K562 (cell line): ENCODE results near the gene BRAF. TPM values are rescaled to one million over a fixed set of nuclear protein-coding genes. Genes with fewer than 3 reads are reported as not detected.

Experiments
- CBX3 ChIP-seq, 2 experiments: IDR thresholded peaks; 1 replicate in 1 of 2; 2 replicates in 1 of 2; pipeline ENCODE4 v1.6.1; 2012; ENCODE audit warnings: inconsistent platforms in 2 of 2, low read length in 2 of 2, borderline replicate concordance in 1 of 2, control low read depth in 1 of 2
- CHD4 ChIP-seq: fragments of 200-600 bp; sonication (generic); IDR thresholded peaks from 3 replicates; pipeline ENCODE4 v1.6.1; 2012; ENCODE audit warnings: low read depth, mild to moderate bottlenecking, mixed read lengths, low read length, inconsistent platforms; ENCODE audit not compliant: insufficient read depth, insufficient replicate concordance, poor library complexity, severe bottlenecking
- CTCFL ChIP-seq: IDR thresholded peaks from 2 replicates; pipeline ENCODE4 v1.6.1; 2011; ENCODE audit warnings: borderline replicate concordance, low read depth, mild to moderate bottlenecking, moderate library complexity, low read length; ENCODE audit not compliant: insufficient read depth, poor library complexity, severe bottlenecking
- E2F3 ChIP-seq: fragments of 250-450 bp; sonication (Bioruptor Pico); IDR thresholded peaks from 2 replicates; pipeline ENCODE4 v1.4.0; 2020; ENCODE audit warnings: mild to moderate bottlenecking
- EHMT2 ChIP-seq: fragments of 450-650 bp; IDR thresholded peaks from 2 replicates; pipeline ENCODE4 v1.6.1; 2018; ENCODE audit warnings: antibody characterized with exemption
- GATA2 ChIP-seq: sonication (generic); formaldehyde crosslinking; IDR thresholded peaks from 2 replicates; pipeline ENCODE4 v1.4.0; 2020; ENCODE audit warnings: mild to moderate bottlenecking, missing genetic modification reagents
- HES1 ChIP-seq: fragments of 450-650 bp; IDR thresholded peaks from 2 replicates; pipeline ENCODE4 v1.6.1; 2016; ENCODE audit warnings: low read depth, mild to moderate bottlenecking, moderate library complexity
- KHSRP ChIP-seq: fragments of 450-650 bp; IDR thresholded peaks from 2 replicates; pipeline ENCODE4 v1.6.1; 2017
- POLR2AphosphoS2 ChIP-seq: IDR thresholded peaks from 2 replicates; pipeline ENCODE4 v1.6.1; 2012; ENCODE audit warnings: low read length, improper control_type of control experiment
- RERE ChIP-seq: sonication (generic); formaldehyde crosslinking; IDR thresholded peaks from 2 replicates; pipeline ENCODE4 v1.8.0; 2023; ENCODE audit warnings: missing genetic modification reagents, mild to moderate bottlenecking, borderline replicate concordance
- SLC30A9 ChIP-seq: fragments of 250-450 bp; sonication (Bioruptor Pico); IDR thresholded peaks from 2 replicates; pipeline ENCODE4 v1.8.0; 2022; ENCODE audit warnings: mild to moderate bottlenecking, moderate library complexity
- TFE3 ChIP-seq: fragments of 450-650 bp; formaldehyde crosslinking; IDR thresholded peaks from 2 replicates; pipeline ENCODE4 v1.4.0; 2020; ENCODE audit warnings: mild to moderate bottlenecking, mixed read lengths
- WHSC1 ChIP-seq: IDR thresholded peaks from one replicate; pipeline ENCODE4 v1.6.1; 2012; ENCODE audit warnings: low read length, control low read depth, inconsistent platforms
- YY1 ChIP-seq, 3 experiments: IDR thresholded peaks; 2 replicates each; pipeline ENCODE4 v1.6.1; 2011; ENCODE audit warnings: low read length in 2 of 3, mild to moderate bottlenecking in 2 of 3, moderate library complexity in 2 of 3, borderline replicate concordance in 1 of 3, control low read depth in 1 of 3, low read depth in 1 of 3; ENCODE audit not compliant: insufficient read depth in 3 of 3, insufficient replicate concordance in 2 of 3, control insufficient read depth in 1 of 3, insufficient read length in 1 of 3; ENCODE audit errors: extremely low read depth in 1 of 3
- ZBTB17 ChIP-seq: fragments of 450-650 bp; formaldehyde crosslinking; IDR thresholded peaks from 2 replicates; pipeline ENCODE4 v1.4.0; 2020; ENCODE audit warnings: mild to moderate bottlenecking
- ZNF668 ChIP-seq: fragments of 250-450 bp; sonication (Bioruptor Pico); IDR thresholded peaks from 2 replicates; pipeline ENCODE4 v1.8.0; 2022; ENCODE audit warnings: mild to moderate bottlenecking, inconsistent platforms
- polyA plus RNA-seq, 8 experiments: library from polyadenylated mRNA; depleted of rRNA in 4 of 8; stranded (reverse) in 5 of 8; unstranded in 3 of 8; fragments of >200 nt; fragmentation: Nextera tagmentation in 2 of 8; fragmentation: Illumina TruSeq in 1 of 8; extraction: Ambion mirVana in 2 of 8; extraction: Trizol in 1 of 8; gene quantifications; 2 replicates each; pipeline versions ENCODE4 v1.2.1 to v1.2.3, GENCODE V29; 2011 to 2014; ENCODE audit warnings: inconsistent platforms in 1 of 8, missing spikeins in 1 of 8
- total RNA-seq, 7 experiments: library from RNA; depleted of rRNA in 6 of 7; stranded (reverse); fragments of >200 nt in 6 of 7; fragmentation: Illumina TruSeq in 2 of 7; extraction: Trizol in 2 of 7; gene quantifications; 2 replicates each; pipeline versions ENCODE4 v1.2.1 to v1.2.3, GENCODE V29; 2011 to 2021; ENCODE audit warnings: low replicate concordance in 1 of 7

Gene BRAF
- total and polyA plus RNA-seq, 9 of the 15 experiments (the other 6 are each of a cell fraction or from before 2014, with no cell fraction given), result 3.6 to 38.3 (median 21.9) TPM

- TF ChIP-seq TFE3 (peak; percentile 18; the same call in 1 of the 2 replicates), CTCFL (peak; percentile 6), POLR2AphosphoS2 (peak; percentile 94), EHMT2 (no peak), E2F3 (CRISPR knock-in tag) (peak; percentile 75; the same call in 1 of the 2 replicates), YY1 (IDR thresholded peaks at IDR 0.05; ENCODE audit: borderline replicate concordance in 1 of 3, control insufficient read depth in 1 of 3, extremely low read depth in 1 of 3, insufficient read depth in 3 of 3, insufficient read length in 1 of 3, insufficient replicate concordance in 2 of 3, low read depth in 1 of 3, low read length in 2 of 3) (peak; percentile 29 to 71 (median 69)), ZBTB17 (CRISPR knock-in tag) (peak; percentile 90), RERE (CRISPR knock-in tag) (no peak), KHSRP (0 out of 2 replicates have a peak, but pooled peaks have one; percentile 4), ZNF668 (no peak), CBX3 (IDR thresholded peaks at IDR 0.05; ENCODE audit: borderline replicate concordance in 1 of 2, low read length in 2 of 2) (peak in 1 of 2 experiments; percentile 60; a peak in 2 of 3 replicates), WHSC1 (no peak), CHD4 (no peak), SLC30A9 (CRISPR knock-in tag) (no peak), HES1 (no peak), GATA2 (CRISPR knock-in tag) (no peak)
Measured at GRCh38 chr7:140696680-140697446, 227.9 kb downstream of the BRAF start, which contains the start of gene NDUFB2 (continued).
